GM12872 (cell line): ENCODE data around the gene TUT1.

Experiments used
- TF ChIP-seq, protein P1 (sequence below): IDR thresholded peaks from 3 replicates; pipeline ENCODE4 v1.5.1; 2011; ENCODE audit warnings: low read depth, mild to moderate bottlenecking, low read length, moderate library complexity; ENCODE audit not compliant: insufficient read depth

The TUT1 gene, protein sequence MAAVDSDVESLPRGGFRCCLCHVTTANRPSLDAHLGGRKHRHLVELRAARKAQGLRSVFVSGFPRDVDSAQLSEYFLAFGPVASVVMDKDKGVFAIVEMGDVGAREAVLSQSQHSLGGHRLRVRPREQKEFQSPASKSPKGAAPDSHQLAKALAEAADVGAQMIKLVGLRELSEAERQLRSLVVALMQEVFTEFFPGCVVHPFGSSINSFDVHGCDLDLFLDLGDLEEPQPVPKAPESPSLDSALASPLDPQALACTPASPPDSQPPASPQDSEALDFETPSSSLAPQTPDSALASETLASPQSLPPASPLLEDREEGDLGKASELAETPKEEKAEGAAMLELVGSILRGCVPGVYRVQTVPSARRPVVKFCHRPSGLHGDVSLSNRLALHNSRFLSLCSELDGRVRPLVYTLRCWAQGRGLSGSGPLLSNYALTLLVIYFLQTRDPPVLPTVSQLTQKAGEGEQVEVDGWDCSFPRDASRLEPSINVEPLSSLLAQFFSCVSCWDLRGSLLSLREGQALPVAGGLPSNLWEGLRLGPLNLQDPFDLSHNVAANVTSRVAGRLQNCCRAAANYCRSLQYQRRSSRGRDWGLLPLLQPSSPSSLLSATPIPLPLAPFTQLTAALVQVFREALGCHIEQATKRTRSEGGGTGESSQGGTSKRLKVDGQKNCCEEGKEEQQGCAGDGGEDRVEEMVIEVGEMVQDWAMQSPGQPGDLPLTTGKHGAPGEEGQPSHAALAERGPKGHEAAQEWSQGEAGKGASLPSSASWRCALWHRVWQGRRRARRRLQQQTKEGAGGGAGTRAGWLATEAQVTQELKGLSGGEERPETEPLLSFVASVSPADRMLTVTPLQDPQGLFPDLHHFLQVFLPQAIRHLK

DNA sequence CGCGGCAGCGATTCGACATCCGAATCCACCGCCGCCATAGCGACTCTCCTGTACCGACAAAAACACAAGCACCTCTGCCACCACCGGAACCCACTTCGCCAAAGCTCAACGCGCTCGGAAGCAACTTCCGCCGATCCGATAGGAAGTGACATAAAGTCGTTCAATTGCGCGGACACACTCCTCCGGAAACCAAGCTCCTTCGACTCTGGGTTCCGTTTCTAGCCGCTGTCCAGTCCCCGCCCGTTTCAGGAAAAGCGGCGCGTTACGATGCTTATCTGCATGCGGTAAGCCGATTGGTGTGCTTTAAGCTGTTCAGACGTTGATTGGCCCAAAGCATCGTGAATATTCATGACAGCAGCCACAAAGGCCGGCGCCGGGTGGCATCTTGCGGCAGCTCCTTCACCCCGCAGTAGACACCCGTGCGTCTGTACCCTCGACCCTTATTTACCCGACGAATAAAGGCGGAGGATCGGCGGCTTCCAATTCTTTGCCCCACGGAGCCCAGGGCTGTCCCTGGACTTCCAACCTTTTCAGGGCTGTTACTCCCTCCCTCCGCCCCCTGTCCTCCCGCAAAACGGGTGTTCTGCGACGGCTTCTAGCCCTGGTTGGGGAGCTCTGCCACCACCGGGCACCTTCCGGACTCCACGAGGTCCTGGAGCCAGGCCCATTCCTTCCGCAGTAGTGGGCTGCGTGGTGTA lies at the start of gene TUT1:
TUT1 (minus strand) TSS at position 76 of the 698 bp plus-strand sequence; CDS start at position 38, 38 bp downstream.
- TF ChIP-seq, protein P1, sequence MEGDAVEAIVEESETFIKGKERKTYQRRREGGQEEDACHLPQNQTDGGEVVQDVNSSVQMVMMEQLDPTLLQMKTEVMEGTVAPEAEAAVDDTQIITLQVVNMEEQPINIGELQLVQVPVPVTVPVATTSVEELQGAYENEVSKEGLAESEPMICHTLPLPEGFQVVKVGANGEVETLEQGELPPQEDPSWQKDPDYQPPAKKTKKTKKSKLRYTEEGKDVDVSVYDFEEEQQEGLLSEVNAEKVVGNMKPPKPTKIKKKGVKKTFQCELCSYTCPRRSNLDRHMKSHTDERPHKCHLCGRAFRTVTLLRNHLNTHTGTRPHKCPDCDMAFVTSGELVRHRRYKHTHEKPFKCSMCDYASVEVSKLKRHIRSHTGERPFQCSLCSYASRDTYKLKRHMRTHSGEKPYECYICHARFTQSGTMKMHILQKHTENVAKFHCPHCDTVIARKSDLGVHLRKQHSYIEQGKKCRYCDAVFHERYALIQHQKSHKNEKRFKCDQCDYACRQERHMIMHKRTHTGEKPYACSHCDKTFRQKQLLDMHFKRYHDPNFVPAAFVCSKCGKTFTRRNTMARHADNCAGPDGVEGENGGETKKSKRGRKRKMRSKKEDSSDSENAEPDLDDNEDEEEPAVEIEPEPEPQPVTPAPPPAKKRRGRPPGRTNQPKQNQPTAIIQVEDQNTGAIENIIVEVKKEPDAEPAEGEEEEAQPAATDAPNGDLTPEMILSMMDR, result no peak

DNA sequence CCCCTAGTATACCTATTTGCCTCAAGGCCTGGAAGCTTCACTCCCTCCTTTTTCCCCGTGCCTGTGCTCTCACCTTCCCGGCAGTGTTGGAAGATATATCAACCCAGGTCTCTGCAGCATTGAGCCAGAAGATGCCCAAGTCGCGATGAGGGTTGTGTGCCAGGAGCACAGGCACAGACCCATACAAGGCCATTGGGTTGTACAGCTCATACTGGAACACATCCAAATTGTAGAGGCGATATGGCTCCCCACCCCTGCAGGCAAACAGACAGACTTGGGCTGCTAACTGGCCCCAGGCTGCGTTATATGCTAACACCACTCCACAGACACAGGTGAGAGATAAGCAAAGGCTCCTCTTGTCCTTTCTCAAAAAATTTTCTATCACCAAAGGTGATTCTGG lies 41.2 kb upstream of the TUT1 start:
- TF ChIP-seq, protein P1, result no peak

DNA sequence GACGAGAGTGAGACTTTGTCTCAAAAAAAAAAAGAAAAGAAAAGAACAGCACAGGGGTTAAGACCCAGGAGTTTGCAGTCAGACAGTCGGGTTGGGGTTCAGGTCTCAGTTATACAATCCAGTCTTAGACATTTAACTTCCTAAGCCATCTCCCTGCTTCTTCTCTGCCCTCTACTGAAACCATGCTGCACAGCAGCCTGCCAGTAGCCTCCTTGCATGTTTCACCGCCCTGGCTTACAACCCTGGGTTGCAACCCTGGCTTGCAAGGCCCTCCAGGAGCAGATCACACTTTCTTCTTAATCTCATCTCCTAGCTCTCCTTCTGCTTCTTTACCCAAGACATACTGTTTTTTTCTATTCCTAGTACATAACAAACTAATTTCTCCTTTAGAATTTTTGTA lies 36.4 kb upstream of the TUT1 start:
- TF ChIP-seq, protein P1, result no peak

DNA sequence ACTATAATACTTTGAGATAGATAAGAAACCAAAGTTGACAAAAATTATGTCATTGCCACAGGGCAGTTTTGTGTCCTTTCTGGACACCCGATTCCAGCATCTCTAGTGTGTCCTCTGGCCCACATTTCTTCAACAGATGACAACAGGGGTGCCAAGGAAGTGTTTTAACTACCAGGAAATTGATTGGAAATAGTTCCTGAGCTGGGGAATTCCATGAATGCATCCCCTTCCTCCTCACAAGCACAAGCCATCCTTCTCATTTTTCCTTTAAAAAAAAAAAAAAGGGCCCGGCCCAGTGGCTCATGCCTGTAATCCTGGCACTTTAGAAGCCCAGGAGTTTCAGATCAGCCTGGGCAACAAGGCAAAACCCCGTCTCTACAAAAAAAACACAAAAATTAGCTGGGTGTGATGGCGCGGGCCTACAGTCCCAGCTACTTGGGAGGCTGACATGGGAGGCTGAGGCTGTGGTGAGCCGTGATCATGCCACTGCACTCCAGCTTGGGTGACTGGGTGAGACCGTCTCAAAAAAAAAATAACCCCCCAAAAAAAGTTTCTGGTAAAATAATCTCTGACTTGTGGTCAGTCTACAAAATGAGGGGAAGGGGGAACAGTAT lies 31.3 kb upstream of the TUT1 start:
- TF ChIP-seq, protein P1, result no peak

DNA sequence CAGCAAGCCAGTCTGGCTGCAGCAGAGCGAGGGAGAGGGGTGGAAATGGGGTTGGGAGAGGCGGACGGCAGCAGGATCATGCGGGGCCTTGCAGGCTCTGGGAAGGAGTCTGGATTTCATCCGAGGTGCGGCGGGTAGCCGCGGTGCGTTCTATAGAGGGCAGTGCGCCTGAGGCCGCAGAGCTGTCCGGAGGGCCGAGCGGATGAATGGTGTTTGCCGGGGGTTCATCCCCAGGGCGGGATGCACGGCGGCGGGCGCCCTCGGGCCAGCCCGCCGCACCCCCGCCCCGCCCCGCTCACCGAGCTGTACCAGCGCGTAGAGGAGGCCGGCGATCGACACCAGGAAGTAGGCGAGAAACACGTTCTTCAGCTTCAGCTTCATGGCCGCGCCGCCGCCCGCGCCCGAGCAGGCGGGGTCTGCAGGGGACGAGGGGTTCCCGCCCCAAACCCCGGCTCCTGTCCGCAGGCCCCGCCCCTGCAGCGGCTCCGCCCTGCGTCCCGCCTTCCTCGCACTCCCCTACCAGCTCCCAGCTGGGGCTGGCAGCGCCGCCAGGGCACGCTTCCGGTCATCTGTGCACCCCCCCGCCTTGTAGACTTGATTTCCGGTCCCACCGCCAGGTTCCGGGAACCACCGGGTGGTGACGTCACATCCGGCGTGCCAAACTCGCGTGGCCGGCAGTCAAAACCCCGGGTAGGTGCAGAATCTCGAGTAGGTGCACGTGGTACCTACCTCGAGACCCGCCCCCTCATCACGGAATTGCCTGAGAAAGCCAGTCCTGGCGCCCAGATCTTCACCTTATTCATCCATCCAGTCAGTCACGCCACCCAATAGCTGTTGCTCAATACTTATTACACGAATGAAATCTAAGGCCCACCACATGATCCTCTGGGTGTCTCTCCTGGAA lies 30.5 kb upstream of the TUT1 start, which contains the start of gene B3GAT3:
B3GAT3 (minus strand) TSS at position 420 of the 904 bp plus-strand sequence; CDS start at position 381, 39 bp downstream.
- TF ChIP-seq, protein P1, result no peak

DNA sequence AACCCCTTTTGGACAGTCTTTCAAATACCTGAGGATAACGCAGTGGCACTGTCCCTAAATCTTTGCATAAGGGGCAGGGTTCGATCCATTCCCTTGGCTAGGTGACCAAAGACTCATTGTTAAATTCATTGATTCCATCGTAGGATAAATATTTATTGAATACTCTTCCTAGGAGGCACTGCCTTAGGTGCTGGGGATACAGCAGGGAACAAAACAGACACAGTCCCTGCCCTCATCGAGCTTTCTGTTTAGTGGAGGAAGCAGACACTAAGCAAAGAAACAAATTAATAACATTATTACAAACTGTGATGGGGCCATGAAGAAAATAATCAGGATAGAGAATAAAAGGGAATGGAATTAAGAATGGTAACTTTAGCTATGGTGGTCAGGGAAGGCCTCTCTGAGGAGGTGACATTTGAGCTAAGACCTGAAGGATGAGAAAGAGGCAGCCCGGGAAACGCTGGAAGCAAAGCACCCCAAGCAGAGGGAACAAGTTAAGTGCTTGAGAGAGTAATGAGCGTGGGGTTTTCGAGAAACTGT lies 29.8 kb upstream of the TUT1 start:
- TF ChIP-seq, protein P1, result no peak
